Anterior cingulate cortex (tissue), 58 donors: ENCODE measurements around the gene GJD3.

Experiments used
- DNase-seq, 58 donors: peaks; one replicate each; lab custom pipeline; 2025; lab: John Stamatoyannopoulos, UW

The GJD3 gene

GRCh38 chr17:40315678-40316570, 48.6 kb downstream of the GJD3 start:
- DNase-seq = no peak

DNA sequence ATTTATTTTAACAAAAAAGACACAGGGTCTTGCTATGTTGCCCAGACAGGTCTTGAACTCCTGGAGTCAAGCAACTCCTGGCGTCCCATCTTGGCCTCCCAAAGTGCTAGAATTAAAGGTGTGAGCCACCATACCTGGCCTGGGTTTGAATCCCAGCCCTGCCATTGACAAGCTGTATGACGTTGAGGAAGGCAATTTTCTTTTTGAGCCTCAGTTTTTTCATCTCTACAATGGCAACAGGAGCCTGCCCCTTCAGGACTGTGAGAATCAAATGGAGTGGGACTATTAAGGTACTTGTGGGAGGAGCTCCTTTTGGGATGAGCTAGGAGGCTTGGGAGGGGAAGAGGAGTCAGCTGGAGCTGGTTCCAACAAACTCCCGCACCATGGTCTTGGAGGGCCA, 49.3 kb downstream of the GJD3 start:
- no peak for DNase-seq

- peak in 27 of 58 donors; percentile 23 to 81 (median 52) for DNase-seq
Observed at GRCh38 chr17:40314584-40314956, 50.0 kb downstream of the GJD3 start.

DNA sequence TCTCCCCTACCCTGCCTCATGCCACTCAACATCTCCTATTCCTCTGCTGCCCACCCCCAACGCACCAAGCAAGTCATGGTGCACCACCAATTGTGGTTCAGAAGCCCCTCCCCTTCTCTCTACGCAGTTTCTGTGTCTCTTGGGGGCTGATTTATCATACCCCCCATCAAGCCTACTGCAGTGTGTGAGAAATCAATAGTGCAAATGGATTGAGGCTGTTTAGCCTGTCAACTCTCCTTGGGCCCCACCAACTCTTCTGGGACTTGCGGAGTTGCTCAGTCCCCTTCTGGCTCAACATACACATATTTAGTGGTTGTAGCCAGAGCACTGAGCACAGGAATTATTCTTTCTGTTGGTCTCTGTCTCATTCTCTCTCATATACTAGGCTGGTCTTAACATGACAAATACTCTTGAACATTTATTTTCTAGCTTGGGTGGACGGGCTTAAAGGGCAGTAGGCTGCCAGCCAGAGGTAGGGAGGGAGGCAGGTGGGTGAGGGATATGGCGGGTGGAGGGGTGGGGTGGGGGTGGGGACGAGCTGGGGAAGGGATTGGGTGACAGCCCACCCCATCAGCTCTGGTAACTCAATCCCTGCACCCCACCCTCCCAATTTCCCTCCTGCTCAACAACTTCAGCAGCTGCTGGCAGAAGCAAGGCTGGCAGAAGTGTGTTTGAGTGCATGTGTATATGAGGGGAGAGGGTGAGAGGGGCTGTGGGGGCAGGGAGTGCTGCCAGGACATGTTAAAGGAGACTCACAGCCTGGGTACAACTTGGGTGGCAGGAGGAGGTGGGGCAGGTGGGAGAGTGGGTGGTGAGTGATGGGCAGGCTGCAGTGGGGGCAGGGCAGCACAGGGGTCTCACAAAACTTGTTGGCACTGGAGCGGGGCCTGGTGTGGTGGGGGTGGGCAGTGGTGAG, 50.6 kb downstream of the GJD3 start:
- DNase-seq = no peak
